ENCODE results near the gene TLE4. TPM values are rescaled to one million over a fixed set of nuclear protein-coding genes. Genes with fewer than 3 reads are reported as not detected.

The TLE4 gene
- total and polyA plus RNA-seq, 2 donors (not counting 1 experiment from before 2014, with no cell fraction given): 34.7 to 57.3 TPM

- H3K27ac ChIP-seq (ENCODE audit: low read length in 2 of 2): no peak overlapping the region
- POLR2A ChIA-PET: no interaction called here
- peak; percentile 33 for ATAC-seq (ENCODE audit: low read depth)
- H3K4me1 ChIP-seq (ENCODE audit: control insufficient read depth in 2 of 2, insufficient read depth in 2 of 2, low read length in 2 of 2): peaks cover 9 to 12% of the 10 kb centered on the region in 2 donors
- H3K9me3 Mint-ChIP-seq (ENCODE audit: insufficient read depth): no peaks in the 10 kb centered on the region
- CTCF ChIA-PET: interaction anchor here (1.2 kb wide), 1 partner anchor 13 kb away, joined by 4 read pairs; no protein-coding TSS in a partner anchor
- no CpG with 5 or more reads among the region's 4 CpGs for WGBS (ENCODE audit: insufficient coverage)
- no peak for DNase-seq
- peaks cover 54% of the 10 kb centered on the region for H3K4me1 Mint-ChIP-seq
- no peak overlapping the region for H2AFZ ChIP-seq (ENCODE audit: insufficient read depth, low read depth, low read length, poor library complexity, severe bottlenecking)
- peaks cover 35% of the 10 kb centered on the region for H4K20me1 ChIP-seq (ENCODE audit: control insufficient read depth, insufficient read depth, low read length, poor library complexity, severe bottlenecking)
- H3K79me2 ChIP-seq (ENCODE audit: control insufficient read depth, insufficient read depth, low read length): peaks cover 58% of the 10 kb centered on the region
- TF ChIP-seq, protein P1, sequence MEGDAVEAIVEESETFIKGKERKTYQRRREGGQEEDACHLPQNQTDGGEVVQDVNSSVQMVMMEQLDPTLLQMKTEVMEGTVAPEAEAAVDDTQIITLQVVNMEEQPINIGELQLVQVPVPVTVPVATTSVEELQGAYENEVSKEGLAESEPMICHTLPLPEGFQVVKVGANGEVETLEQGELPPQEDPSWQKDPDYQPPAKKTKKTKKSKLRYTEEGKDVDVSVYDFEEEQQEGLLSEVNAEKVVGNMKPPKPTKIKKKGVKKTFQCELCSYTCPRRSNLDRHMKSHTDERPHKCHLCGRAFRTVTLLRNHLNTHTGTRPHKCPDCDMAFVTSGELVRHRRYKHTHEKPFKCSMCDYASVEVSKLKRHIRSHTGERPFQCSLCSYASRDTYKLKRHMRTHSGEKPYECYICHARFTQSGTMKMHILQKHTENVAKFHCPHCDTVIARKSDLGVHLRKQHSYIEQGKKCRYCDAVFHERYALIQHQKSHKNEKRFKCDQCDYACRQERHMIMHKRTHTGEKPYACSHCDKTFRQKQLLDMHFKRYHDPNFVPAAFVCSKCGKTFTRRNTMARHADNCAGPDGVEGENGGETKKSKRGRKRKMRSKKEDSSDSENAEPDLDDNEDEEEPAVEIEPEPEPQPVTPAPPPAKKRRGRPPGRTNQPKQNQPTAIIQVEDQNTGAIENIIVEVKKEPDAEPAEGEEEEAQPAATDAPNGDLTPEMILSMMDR (IDR thresholded peaks at IDR 0.05): no peak
- no peak for TF ChIP-seq EZH2 (IDR thresholded peaks at IDR 0.05; ENCODE audit: borderline replicate concordance, insufficient read depth, low read depth, low read length, poor library complexity, severe bottlenecking)
- H3K4me2 ChIP-seq (replicated peaks; ENCODE audit: low read depth, low read length, poor library complexity, severe bottlenecking): no peak overlapping the region
- peak overlapping the region; percentile 11 for H3K27ac Mint-ChIP-seq
- H3K27me3 Mint-ChIP-seq: no peaks in the 10 kb centered on the region
- H3K36me3 ChIP-seq (replicated peaks in 1 of 2; ENCODE audit: control extremely low read depth in 1 of 2, control insufficient read depth in 1 of 2, extremely low read depth in 1 of 2, insufficient read depth in 2 of 2, low read length in 1 of 2): peaks cover 2 to 3% of the 10 kb centered on the region in 2 experiments
- H3K9ac ChIP-seq (ENCODE audit: low read length): no peak overlapping the region
- intact Hi-C loops (cut with micrococcal nuclease): no loop called here
- no peak overlapping the region for H3K4me3 Mint-ChIP-seq
- H3K4me3 ChIP-seq (ENCODE audit: control extremely low read depth in 1 of 5, extremely low read depth in 1 of 5, insufficient read depth in 1 of 5, low read depth in 2 of 5, low read length in 4 of 5): no peak overlapping the region
- H3K27me3 ChIP-seq (replicated peaks in 1 of 4; ENCODE audit: control extremely low read depth in 1 of 4, control insufficient read depth in 3 of 4, insufficient read depth in 4 of 4, low read length in 3 of 4): no peaks in the 10 kb centered on the region
- no peaks in the 10 kb centered on the region for H3K9me3 ChIP-seq (ENCODE audit: control extremely low read depth in 1 of 3, control insufficient read depth in 2 of 3, insufficient read depth in 1 of 3, low read length in 2 of 3)
These were observed 39.2 kb downstream of the TLE4 start for GRCh38 chr9:79610791-79611614.

- no peak overlapping the region for H3K27ac ChIP-seq (ENCODE audit: low read length in 2 of 2)
- H3K27me3 ChIP-seq (replicated peaks in 1 of 4; ENCODE audit: control extremely low read depth in 1 of 4, control insufficient read depth in 3 of 4, insufficient read depth in 4 of 4, low read length in 3 of 4): no peaks in the 10 kb centered on the region
- peaks cover 9 to 12% of the 10 kb centered on the region in 2 donors for H3K4me1 ChIP-seq (ENCODE audit: control insufficient read depth in 2 of 2, insufficient read depth in 2 of 2, low read length in 2 of 2)
- H3K4me2 ChIP-seq (replicated peaks; ENCODE audit: low read depth, low read length, poor library complexity, severe bottlenecking): no peak overlapping the region
- no peak overlapping the region for H3K9ac ChIP-seq (ENCODE audit: low read length)
- POLR2A ChIA-PET: no interaction called here
- 93% methylated on average over 3 of the region's 3 CpGs for WGBS (ENCODE audit: insufficient coverage)
- peaks cover 35% of the 10 kb centered on the region for H4K20me1 ChIP-seq (ENCODE audit: control insufficient read depth, insufficient read depth, low read length, poor library complexity, severe bottlenecking)
- CTCF ChIA-PET: no interaction called here
- intact Hi-C loops (cut with micrococcal nuclease): no loop called here
- Mint-ChIP-seq H3K4me3 (no peak overlapping the region), H3K4me1 (peaks cover 51% of the 10 kb centered on the region), H3K9me3 (ENCODE audit: insufficient read depth) (no peaks in the 10 kb centered on the region), H3K27me3 (no peaks in the 10 kb centered on the region), H3K27ac (no peak overlapping the region)
- H2AFZ ChIP-seq (ENCODE audit: insufficient read depth, low read depth, low read length, poor library complexity, severe bottlenecking): no peak overlapping the region
- TF ChIP-seq, protein P1 (IDR thresholded peaks at IDR 0.05): no peak
- no peak for TF ChIP-seq EZH2 (IDR thresholded peaks at IDR 0.05; ENCODE audit: borderline replicate concordance, insufficient read depth, low read depth, low read length, poor library complexity, severe bottlenecking)
- no peak for DNase-seq
- ATAC-seq (ENCODE audit: low read depth): no peak
- no peaks in the 10 kb centered on the region for H3K9me3 ChIP-seq (ENCODE audit: control extremely low read depth in 1 of 3, control insufficient read depth in 2 of 3, insufficient read depth in 1 of 3, low read length in 2 of 3)
- H3K79me2 ChIP-seq (ENCODE audit: control insufficient read depth, insufficient read depth, low read length): peaks cover 60% of the 10 kb centered on the region
- H3K36me3 ChIP-seq (replicated peaks in 1 of 2; ENCODE audit: control extremely low read depth in 1 of 2, control insufficient read depth in 1 of 2, extremely low read depth in 1 of 2, insufficient read depth in 2 of 2, low read length in 1 of 2): peaks cover 7 to 9% of the 10 kb centered on the region in 2 experiments
- no peak overlapping the region for H3K4me3 ChIP-seq (ENCODE audit: control extremely low read depth in 1 of 5, extremely low read depth in 1 of 5, insufficient read depth in 1 of 5, low read depth in 2 of 5, low read length in 4 of 5)
These were observed 41.4 kb downstream of the TLE4 start for GRCh38 chr9:79613145-79613544.

All from B cell (primary cell).